Spinal cord (tissue), 10 donors: ENCODE results near the gene FAXDC2. TPM values are rescaled to one million over a fixed set of nuclear protein-coding genes. Genes with fewer than 3 reads are reported as not detected.

Experiments used
- DNase-seq, 6 donors: peaks; one replicate each; pipeline versions ENCODE4 v3.0.0 to v3.0.0-alpha.2; 2013 to 2015; ENCODE audit warnings: low spot score in 6 of 6, low read depth in 4 of 6
- H3K27ac ChIP-seq: one replicate; pipeline ENCODE4 v1.5.1; 2013; ENCODE audit warnings: low read depth, low read length, control low read depth
- H3K27me3 ChIP-seq: one replicate; pipeline ENCODE4 v1.6.1; 2013; ENCODE audit warnings: low read length; ENCODE audit not compliant: control insufficient read depth, insufficient read depth
- H3K36me3 ChIP-seq: one replicate; pipeline ENCODE4 v1.6.1; 2013; ENCODE audit warnings: low read length; ENCODE audit not compliant: control insufficient read depth, insufficient read depth
- H3K4me1 ChIP-seq: one replicate; pipeline ENCODE4 v1.6.1; 2013; ENCODE audit warnings: low read length; ENCODE audit not compliant: control insufficient read depth, insufficient read depth
- H3K4me3 ChIP-seq: one replicate; pipeline ENCODE4 v1.5.1; 2013; ENCODE audit warnings: low read depth, low read length, control low read depth
- H3K9me3 ChIP-seq: one replicate; pipeline ENCODE4 v1.6.1; 2013; ENCODE audit warnings: low read length; ENCODE audit not compliant: control insufficient read depth, insufficient read depth
- WGBS: methylation state at CpG from one replicate; pipeline ENCODE4 v1.1.5; 2013; ENCODE audit warnings: missing lambda C conversion rate; ENCODE audit not compliant: insufficient coverage; 5-methylcytosine and 5-hydroxymethylcytosine counted together
- polyA plus RNA-seq, 2 donors: library from polyadenylated mRNA; unstranded; fragments of 120-200 nt; gene quantifications; one replicate each; pipeline ENCODE4 v1.2.1, GENCODE V29; 2013; ENCODE audit not compliant: insufficient read length in 2 of 2
- total RNA-seq, 2 donors: library from RNA; depleted of rRNA in 1 of 2; stranded (reverse); fragments of 120-200 nt in 1 of 2; fragments of >200 nt in 1 of 2; gene quantifications; one replicate each; pipeline versions ENCODE4 v1.2.3 to v1.2.4, GENCODE V29; 2013 to 2014
- donor health status: healthy.

FAXDC2 gene
- total and polyA plus RNA-seq, 4 donors: 19.3 to 54.9 (median 27.5) TPM

DNA sequence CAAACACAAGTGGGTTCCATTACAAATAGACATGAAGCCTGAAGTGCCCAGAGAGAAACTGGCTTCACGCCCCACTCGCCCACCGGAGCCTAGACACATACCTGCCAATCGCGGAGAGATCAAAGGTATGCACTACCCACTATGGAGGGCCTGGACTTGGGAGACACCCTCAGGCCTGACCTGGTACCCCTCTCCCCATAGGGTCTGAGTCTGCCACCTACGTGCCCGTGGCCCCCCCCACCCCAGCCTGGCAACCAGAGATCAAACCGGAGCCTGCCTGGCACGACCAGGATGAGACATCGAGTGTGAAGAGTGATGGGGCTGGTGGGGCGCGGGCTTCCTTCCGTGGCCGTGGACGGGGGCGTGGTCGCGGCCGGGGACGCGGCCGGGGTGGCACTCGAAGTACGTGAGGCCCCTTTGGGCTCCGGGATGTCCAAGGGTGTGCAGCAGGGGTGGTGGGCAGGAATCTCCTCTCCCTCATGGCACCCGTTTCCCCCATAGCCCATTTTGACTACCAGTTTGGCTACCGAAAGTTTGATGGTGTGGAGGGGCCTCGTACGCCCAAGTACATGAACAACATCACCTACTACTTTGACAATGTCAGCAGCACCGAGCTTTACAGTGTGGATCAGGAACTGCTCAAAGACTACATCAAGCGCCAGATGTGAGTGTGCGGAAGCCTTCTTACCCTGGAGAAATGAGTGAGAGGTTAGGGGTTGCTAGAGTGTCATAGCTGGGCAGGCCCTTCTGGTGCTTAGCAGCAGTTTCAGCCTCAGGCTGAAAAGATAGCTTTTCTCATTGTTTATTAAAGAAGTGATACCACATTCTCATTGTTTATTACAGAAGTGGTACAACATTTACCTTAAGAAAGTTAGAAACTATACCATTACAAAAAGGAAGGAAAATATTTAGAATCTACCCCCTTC lies 56.5 kb downstream of the FAXDC2 start:
- no peaks in the 10 kb centered on the region for H3K4me1 ChIP-seq
- no peaks in the 10 kb centered on the region for H3K27me3 ChIP-seq
- no peak overlapping the region for H3K27ac ChIP-seq
- peaks cover 36% of the 10 kb centered on the region for H3K36me3 ChIP-seq
- no peak for DNase-seq
- H3K4me3 ChIP-seq: no peak overlapping the region
- no peaks in the 10 kb centered on the region for H3K9me3 ChIP-seq
- WGBS: 96% methylated on average over 17 of the region's 32 CpGs

GRCh38 chr5:154791535-154791934 lies 58.9 kb downstream of the FAXDC2 start:
- Histone ChIP-seq H3K4me3 (no peak overlapping the region), H3K27ac (no peak overlapping the region), H3K4me1 (peaks cover 4% of the 10 kb centered on the region), H3K9me3 (no peaks in the 10 kb centered on the region), H3K36me3 (peaks cover 31% of the 10 kb centered on the region), H3K27me3 (no peaks in the 10 kb centered on the region)
- WGBS: 84% methylated on average over 2 of the region's 3 CpGs
- no peak for DNase-seq

DNA sequence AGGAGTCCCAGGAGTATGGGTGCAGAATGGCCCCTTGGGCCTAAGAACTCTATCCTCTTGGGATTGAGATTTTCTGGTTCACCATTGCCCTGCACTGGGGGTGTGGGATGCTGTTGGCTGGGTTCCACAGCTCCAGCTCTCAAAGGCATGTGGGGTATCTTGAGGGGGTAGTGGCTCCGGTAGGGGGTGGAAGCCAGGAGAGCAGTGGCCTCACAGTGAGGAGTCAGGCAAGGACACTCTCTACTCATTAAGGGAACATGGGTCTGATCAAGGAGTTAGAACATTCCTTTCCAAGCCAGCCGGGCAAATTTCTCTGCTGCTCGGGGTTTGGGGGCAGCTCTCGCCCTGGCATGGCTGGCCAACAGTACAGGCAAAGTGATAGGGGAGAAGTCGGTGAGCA lies 62.2 kb downstream of the FAXDC2 start:
- 100% methylated on average over 4 of the region's 5 CpGs for WGBS
- peaks cover 19% of the 10 kb centered on the region for H3K36me3 ChIP-seq
- H3K9me3 ChIP-seq: no peaks in the 10 kb centered on the region
- H3K27me3 ChIP-seq: no peaks in the 10 kb centered on the region
- no peak overlapping the region for H3K27ac ChIP-seq
- no peak overlapping the region for H3K4me3 ChIP-seq
- H3K4me1 ChIP-seq: peaks cover 13% of the 10 kb centered on the region
- no peak for DNase-seq

DNA sequence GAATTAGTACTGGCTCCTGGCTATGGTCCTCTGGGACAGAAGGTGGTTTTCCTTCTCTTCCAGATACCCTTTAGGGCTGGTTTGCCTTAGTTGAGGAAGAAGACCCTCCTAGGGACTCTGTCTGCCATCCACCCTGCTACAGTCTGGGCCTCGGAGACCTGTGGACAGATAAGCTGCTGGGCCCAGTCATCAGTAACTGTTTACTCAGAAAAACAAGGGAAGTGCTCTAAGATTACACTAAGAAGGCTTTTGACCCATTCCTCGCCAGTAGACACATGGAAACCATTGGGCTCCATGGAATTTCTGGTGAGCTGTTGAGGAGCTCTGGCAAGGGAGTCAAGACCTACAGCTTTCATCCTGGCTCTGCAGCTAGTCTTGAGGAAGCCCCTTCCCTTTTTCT lies 64.0 kb downstream of the FAXDC2 start:
- H3K27me3 ChIP-seq: no peaks in the 10 kb centered on the region
- no peak for DNase-seq
- no peak overlapping the region for H3K27ac ChIP-seq
- H3K4me1 ChIP-seq: peaks cover 25% of the 10 kb centered on the region
- H3K9me3 ChIP-seq: no peaks in the 10 kb centered on the region
- WGBS: 78% methylated on average over 1 of the region's 2 CpGs
- no peak overlapping the region for H3K4me3 ChIP-seq
- H3K36me3 ChIP-seq: peaks cover 8% of the 10 kb centered on the region

GRCh38 chr5:154784856-154785255 lies 65.5 kb downstream of the FAXDC2 start:
- H3K4me3 ChIP-seq: no peak overlapping the region
- no peak overlapping the region for H3K27ac ChIP-seq
- no peaks in the 10 kb centered on the region for H3K9me3 ChIP-seq
- no peaks in the 10 kb centered on the region for H3K27me3 ChIP-seq
- H3K4me1 ChIP-seq: peaks cover 27% of the 10 kb centered on the region
- DNase-seq: no peak
- no CpG with 5 or more reads among the region's 2 CpGs for WGBS
- H3K36me3 ChIP-seq: no peaks in the 10 kb centered on the region

GRCh38 chr5:154783774-154784460 lies 66.5 kb downstream of the FAXDC2 start:
- no peaks in the 10 kb centered on the region for H3K27me3 ChIP-seq
- 73% methylated on average over 2 of the region's 11 CpGs for WGBS
- peaks cover 31% of the 10 kb centered on the region for H3K4me1 ChIP-seq
- no peak overlapping the region for H3K4me3 ChIP-seq
- H3K27ac ChIP-seq: no peak overlapping the region
- DNase-seq: peak in 1 of 6 donors; percentile 43
- no peaks in the 10 kb centered on the region for H3K9me3 ChIP-seq
- H3K36me3 ChIP-seq: no peaks in the 10 kb centered on the region

DNA sequence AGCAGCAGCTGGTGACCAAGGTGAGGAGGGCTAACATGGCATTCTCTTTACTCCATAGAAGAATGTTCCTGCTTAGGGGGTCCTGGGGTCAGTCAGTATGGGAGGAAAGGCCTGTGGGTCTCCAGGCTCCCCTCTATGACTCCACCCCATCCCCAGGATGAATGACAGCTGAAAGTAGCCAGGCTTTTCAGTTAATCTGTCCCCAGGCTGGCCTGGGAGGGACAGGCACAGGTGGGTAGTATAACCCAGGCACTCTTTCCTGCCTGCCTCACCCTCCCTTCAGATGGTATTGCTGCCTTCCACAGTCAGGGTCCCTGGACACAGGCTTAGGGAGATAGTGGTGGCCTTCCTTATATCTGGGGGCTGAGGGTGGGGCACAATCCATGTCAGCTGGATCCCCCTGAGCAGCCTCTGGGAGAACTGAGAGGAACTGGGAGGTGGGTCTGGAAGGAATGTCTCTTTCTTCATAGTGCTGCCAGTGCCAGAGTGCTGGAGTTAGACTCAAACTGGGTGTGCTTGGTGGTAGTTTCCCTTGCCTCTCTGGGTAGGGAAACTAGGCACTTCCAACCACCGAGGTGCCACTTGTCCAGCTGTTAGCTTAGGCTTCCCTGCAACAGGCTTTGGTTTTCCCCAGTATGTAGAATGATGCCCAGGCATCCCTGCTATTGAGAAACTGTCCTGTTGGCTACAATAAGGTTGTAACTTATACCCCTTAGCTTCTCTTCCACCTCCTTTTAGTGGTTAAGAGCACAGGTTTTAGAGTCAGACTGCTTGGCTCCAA lies 67.4 kb downstream of the FAXDC2 start:
- Histone ChIP-seq H3K27me3 (no peaks in the 10 kb centered on the region), H3K27ac (no peak overlapping the region), H3K36me3 (no peaks in the 10 kb centered on the region), H3K4me3 (no peak overlapping the region), H3K9me3 (no peaks in the 10 kb centered on the region), H3K4me1 (peaks cover 27% of the 10 kb centered on the region)
- DNase-seq: no peak
- WGBS: 100% methylated on average over 1 of the region's 1 CpG

DNA sequence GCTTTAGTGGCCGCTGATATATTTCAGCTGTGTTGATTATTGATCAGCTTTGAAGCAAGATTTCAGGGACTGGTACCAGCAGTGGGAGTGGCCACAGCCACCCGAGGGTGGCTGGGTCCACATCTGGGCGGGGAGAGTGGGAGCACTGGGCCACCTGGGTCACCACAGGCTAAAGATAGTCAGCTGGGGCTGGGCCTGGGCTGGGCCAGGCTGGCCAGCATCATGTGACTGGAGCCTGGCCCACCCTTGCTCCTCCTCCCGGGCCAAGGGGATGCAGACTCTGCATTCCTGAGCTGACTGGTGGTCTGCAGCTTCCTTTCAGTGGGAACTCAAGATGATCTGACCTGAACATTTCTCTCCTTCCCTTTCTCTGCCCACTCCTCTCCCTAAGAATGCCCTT lies 68.1 kb downstream of the FAXDC2 start:
- 59% methylated on average over 4 of the region's 4 CpGs for WGBS
- no peak for DNase-seq
- H3K27ac ChIP-seq: no peak overlapping the region
- no peaks in the 10 kb centered on the region for H3K27me3 ChIP-seq
- H3K4me3 ChIP-seq: no peak overlapping the region
- H3K9me3 ChIP-seq: no peaks in the 10 kb centered on the region
- peaks cover 27% of the 10 kb centered on the region for H3K4me1 ChIP-seq
- H3K36me3 ChIP-seq: no peaks in the 10 kb centered on the region

GRCh38 chr5:154780128-154780527 lies 70.3 kb downstream of the FAXDC2 start:
- H3K4me1 ChIP-seq: peaks cover 29% of the 10 kb centered on the region
- WGBS: 100% methylated on average over 1 of the region's 1 CpG
- no peak overlapping the region for H3K27ac ChIP-seq
- DNase-seq: no peak
- H3K36me3 ChIP-seq: no peaks in the 10 kb centered on the region
- H3K4me3 ChIP-seq: no peak overlapping the region
- no peaks in the 10 kb centered on the region for H3K9me3 ChIP-seq
- no peaks in the 10 kb centered on the region for H3K27me3 ChIP-seq
